NCI-H1417 treated with DMSO at 0.1 percent for 48 hours (cell line): ENCODE results near the gene TCEAL6.
A peak's percentile ranks its signal among the peaks of the same experiment; 100 is the strongest.
"Not testable (repeated sequence)": the region's sequence is repeated elsewhere in the genome, so short reads cannot be mapped to it uniquely, and the experiment has no call there.

Source experiments
- DNase-seq: peaks from one replicate; lab custom pipeline; 2025; lab: John Stamatoyannopoulos, UW

Gene TCEAL6

DNA sequence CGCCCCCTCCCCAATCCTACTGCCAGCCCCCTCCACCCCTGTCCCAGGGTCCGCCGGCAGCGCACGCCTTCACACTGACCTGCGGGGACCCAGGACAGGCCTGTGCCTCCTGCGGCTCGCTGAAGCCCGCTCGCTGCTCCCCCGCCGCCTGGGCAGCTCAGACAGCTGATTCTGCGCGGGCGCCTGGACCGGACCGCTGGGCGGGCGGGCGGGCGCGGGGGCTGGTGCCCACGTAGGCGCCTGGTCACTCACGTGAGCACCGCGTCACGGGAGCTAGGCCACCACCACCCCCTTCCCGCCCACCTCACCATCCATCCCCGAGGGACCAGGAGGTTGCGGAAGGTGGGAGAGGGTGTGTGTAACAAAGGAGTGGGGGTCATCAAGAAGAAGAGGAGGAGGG lies at the start of gene TCEAL6:
Gene TCEAL6 (minus strand): TSS at position 208 of the 400 bp plus-strand sequence.
- DNase-seq = not testable (repeated sequence)

DNA sequence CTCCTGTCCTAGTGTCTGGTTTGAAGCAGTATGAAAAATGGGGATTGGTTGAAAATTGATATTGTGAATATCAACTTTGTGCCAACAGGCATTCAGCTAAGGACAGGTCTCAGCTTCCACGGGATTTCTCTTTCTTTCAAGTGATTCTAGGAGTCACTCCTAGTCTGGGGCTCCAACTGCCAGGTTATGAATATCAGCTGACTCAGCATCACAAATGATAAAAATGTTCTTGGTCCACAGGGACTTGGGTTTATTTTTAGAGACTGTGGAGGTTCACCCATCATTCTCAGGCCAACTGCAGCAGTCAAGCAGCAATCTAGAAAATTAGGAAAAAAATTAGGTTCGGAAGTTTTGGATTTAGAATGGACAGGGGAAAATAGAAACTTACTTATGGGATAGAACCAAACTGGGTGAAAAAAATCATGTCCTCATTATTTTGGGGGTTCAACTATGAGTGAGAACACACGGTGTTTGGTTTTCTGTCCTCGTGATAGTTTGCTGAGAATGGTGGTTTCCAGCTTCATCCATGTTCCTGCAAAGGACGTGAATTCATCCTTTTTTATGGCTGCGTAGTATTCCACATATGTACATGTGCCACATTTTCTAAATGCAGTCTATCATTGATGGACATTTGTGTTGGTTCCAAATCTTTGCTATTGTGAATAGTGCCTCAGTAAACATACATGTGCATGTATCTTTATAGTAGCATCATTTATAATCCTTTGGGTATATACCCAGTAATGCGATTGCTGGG lies 43.9 kb upstream of the TCEAL6 start:
- DNase-seq = no peak

DNA sequence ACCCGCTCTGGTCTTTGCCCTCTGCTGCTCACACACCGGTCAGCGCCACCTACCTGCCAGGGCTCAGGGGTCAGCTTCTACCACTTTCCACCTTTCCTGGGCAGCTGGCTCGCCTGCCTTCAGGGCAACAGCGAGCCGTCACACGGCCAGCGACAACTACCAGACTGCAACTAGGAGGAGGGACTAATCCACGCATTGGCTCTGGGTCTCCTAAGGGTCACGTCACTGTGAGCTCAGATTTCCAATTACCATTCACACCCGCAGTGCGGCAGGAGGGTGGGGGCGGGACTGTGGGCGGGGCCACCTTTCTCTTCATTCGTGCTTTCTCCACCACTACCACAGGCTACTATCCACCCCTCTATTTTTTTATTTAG lies 13.5 kb upstream of the TCEAL6 start, which contains the start of gene BEX5:
Gene BEX5 (minus strand): TSS at position 172 of the 374 bp plus-strand sequence. CDS start 1,712 bp downstream, outside the sequence.
- peak; percentile 25 for DNase-seq

DNA sequence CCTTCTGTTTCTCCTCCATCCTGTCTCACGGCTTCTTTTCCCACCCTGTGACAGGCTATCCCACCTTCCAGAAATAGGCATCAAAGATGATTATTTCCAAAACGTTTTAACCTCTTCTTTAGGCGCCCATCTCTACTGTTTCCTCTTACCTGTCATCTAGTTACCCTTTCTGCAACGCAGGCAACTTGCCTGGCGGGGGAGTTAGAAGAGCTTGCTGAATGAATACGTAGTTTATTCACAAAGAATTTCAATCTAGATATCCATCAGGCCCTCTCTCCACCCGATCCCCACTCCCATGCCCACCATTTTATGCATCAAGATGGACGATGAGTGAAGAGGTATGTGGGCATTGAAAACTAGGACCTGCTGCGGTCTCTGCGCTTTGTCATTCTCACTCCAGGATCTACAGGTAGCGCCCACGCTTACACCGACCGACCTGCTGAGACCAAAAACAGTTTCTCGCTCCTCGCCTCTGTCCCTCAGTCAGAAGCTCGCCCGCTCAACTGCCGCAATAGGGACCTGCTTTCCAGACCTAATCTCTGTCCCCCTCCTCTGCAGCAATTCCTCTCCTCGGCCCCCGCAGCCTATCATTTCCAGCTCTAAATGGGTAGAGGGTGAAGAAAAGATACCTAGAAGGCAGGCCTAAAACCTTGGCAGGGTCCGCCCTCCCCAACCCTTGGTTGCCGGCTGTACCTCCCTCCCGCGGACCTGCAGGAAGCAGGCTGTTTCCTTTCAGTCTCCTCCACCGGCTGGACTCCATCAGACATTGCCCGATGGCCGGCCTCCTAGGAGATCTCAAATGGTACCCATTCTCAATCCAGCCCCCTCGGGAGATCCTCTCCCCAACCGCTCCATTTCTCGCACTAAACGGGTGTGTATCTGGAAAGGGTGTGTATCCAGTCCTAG lies 12.9 kb upstream of the TCEAL6 start:
- DNase-seq = no peak

DNA sequence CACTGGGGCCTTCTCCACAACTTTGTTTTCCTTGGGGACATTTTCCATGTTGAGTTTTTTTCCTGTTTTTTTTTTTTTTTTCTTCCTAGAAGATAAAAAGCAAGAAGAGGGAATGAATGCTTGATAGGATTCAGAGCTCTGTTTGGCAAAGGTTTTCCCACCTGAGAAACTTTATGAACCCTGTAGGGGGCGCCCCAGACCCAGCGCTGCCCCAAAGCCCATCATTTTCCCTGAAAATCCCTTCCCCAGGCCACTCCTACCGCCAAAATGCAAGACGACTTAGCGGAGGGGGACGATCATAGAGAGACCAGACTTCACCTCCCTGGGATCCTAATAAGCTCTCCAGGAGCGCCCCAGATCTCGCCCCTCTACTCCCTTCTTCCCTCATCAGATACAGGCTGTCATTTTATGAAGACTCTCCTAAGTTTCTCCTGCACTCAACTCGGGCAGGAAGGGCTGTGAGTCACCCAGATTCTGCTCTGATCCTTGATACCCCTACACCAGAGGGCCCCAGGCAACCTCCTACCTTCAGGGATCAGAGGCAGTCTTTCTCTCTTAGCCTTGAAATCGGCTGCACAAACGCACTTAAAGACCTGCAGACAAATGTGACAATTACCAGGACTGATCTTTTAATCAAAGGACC lies 12.1 kb upstream of the TCEAL6 start:
- DNase-seq = no peak

DNA sequence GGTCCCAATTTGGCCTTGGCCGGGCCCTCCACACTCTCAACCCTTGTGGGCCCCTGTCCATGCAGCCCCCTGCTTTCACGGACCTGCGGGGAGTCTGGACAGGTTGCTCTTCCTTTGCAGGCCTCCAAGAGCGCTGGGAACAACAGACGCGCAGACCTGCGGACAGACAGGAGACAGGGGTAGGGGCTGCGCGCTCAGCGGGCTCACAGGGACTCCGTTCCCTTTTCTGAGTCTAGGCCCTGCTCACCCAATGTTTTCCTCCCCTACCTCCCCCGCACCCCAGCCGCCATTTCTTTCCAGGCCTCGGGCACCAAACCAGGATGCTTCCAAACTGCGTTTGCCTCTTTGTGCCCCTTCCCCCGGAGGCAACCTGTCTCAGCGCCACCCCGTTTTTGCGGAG lies 650 bp downstream of the TCEAL6 start:
- DNase-seq = not testable (repeated sequence)

DNA sequence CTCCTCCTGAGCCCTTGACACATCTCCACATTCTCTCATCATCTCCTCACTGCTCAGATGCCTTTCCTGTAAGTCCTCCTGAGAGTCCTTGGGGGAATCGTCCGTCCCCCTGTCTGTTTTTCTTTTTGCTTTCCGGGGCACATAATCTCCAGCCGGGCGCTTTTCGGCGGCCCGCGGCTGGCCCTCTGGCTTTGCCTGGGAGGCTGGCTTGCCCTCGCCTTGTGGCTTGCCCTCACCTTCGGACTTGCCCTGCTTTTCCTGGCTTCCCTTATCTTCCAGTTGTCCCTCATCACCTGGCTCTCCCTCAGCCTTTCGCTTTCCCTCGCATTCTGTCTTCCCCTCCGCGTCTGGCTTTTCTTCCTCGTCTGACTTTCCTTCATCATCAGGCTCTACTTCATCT lies 1.4 kb downstream of the TCEAL6 start:
- not testable (repeated sequence) for DNase-seq

DNA sequence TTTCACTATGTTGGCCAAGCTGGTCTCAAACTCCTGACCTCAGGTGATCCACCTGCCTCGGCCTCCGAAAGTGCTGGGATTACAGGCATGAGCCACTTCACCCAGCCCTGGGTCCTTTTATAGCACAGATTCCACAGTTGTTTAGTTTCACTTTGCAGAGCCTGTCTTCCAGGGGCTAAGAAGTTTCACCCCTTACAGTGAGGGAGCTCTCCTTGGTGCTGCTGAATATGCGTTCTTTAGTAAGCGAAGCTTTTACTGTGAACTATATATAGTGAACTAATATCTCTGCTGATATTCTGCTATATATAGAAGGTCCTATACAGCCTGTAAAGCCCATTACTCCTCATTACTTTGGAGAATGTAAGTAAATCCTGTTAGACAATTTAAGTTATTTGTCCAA lies 4.2 kb downstream of the TCEAL6 start:
- DNase-seq = no peak

DNA sequence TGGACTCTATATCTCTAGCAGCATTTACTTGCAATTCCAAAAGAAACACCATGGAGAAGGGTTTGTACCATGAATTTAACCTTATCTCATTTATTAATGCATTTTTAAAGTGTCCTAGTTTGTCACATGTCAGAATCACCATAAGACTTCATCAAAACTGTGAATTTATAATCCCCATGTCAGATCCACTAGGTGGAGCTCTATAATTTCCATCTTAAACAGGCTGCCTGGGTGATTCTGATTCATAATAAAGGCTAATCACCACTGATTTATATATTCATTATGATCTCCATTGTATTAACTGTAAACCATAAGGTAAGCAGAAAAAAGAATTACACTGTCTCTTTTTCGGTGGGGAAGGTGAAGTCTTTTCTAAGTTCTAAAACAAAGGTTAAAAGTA lies 12.8 kb downstream of the TCEAL6 start:
- DNase-seq = no peak

DNA sequence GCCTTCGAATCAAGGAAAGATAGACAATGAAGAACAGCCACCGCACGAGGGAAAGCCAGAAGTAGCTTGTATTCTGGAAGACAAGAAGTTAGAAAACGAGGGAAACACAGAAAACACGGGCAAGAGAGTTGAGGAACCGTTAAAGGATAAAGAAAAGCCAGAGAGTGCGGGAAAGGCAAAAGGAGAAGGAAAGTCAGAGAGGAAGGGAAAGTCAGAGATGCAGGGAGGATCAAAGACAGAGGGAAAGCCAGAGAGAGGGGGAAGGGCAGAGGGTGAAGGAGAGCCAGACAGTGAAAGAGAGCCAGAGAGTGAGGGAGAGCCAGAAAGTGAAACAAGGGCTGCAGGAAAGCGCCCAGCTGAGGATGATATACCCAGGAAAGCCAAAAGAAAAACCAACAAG lies 15.4 kb downstream of the TCEAL6 start:
- no peak for DNase-seq

DNA sequence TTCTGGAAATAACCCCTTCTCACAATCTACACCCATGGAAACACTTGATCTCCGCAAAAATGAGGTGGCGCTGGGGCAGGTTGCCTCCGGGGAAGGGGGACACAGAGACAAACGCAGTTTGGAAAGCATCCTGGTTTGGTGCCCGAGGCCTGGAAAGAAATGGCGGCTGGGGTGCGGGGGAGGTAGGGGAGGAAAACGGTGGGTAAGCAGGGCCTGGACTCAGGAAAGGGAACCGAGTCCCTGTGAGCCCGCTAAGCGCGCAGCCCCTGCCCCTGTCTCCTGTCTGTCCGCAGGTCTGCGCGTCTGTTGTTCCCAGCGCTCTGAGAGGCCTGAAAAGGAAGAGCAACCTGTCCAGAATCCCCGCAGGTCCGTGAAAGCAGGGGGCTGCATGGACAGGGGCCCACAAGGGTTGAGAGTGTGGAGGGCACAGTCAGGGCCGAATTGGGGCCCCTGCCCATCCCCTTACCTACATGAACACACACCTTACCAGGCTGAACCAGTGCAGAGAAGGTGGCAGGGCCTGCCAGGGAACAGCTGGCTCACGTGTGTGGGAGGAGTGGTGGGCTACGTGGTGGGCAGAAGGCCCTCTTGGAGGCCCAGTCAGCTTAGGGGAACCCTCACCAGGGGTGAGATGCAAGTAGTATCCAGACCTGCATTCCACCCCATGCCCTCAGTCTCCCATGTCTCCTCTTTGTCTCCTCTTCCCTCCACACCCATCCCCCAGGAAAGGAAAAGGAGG lies 16.0 kb downstream of the TCEAL6 start:
- DNase-seq = not testable (repeated sequence)

DNA sequence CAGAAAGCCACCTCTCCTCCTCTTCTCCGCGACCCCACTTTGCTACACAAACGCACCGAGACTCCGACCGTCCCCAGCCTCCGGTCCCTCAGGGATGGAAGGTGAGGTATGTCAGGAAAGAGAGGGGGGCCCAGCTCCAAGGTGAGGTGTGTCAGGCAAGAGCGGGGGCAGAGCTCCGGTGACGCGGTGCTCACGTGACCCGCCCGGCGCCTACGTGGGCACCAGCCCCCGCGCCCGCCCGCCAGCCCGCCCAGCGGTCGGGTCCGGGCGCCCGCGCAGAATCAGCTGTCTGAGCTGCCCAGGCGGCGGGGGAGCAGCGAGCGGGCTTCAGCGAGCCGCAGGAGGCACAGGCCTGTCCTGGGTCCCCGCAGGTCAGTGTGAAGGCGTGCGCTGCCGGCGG lies 16.8 kb downstream of the TCEAL6 start, which contains the start of gene TCEAL2:
Gene TCEAL2 (plus strand): TSS at position 244 of the 400 bp plus-strand sequence. CDS start 1,152 bp downstream, outside the sequence.
- DNase-seq = not testable (repeated sequence)

DNA sequence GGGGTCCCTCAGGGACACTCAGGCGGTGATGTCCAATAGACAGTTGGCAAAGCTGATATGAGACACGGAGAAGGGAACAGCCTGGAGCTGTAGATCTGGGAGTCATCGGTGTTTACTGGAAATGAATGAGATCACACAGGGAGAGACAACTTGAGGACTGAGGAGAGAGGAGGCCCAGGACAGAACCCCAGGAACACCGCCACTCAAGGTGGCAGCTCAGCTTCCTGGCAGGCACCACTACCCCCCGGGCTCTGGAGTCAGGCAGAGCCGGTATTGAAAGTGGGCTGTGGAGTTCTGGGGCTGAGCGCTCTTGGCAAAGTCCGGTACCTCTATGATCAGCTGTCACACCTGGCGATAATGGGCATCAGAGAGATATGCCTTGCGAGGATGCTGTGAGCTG lies 17.3 kb downstream of the TCEAL6 start:
- DNase-seq = not testable (repeated sequence)

DNA sequence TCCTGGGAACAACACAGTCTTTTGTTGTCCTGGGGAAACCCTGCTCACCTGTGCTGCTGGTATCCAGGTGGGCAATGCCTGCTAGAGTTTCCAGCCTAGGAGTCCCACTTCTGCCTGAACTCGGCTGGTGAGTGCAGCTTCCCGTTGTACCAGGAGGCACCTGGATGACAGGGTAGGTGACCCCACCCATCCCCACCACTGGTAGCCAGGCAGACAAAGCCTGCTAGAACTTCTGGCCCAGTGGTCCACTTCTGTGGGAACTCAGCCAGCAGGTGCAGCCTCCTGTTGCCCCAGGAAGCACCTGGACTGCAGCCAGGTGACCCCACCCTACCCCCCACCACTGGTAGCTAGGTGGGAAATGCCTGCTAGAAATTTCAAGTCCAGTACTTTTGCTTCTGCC lies 26.5 kb downstream of the TCEAL6 start:
- DNase-seq = no peak

DNA sequence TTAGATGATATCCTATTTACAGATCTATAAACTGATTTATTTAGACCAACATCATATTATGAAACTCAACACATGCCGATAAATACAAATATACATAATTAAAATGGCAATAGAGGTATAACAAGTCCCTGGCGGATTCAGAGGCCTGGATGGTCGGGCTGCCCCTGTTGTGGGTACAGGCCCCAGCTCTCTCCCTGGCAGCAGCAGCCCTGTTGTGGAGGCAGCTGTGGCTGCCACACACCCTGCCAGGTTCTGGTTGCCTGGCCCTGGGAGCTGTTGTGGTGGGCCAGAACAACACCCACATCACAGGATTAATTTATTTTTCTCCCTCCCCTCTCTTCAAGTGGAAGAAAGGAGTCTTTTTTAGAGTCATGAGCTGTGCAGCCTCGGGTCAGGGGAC lies 28.9 kb downstream of the TCEAL6 start:
- DNase-seq = no peak
